Activated CD4-positive, alpha-beta T cell treated with anti-CD3 and anti-CD28 coated beads, Interleukin-2, amount 50 U/mL, for 1 hour (primary cell): ENCODE data around the gene RNF213.
"Not testable (repeated sequence)": the region's sequence is repeated elsewhere in the genome, so short reads cannot be mapped to it uniquely, and the experiment has no call there.

Experiments
- DNase-seq: peaks from one replicate; pipeline ENCODE4 v3.0.0-alpha.2; 2020

The RNF213 gene

DNA sequence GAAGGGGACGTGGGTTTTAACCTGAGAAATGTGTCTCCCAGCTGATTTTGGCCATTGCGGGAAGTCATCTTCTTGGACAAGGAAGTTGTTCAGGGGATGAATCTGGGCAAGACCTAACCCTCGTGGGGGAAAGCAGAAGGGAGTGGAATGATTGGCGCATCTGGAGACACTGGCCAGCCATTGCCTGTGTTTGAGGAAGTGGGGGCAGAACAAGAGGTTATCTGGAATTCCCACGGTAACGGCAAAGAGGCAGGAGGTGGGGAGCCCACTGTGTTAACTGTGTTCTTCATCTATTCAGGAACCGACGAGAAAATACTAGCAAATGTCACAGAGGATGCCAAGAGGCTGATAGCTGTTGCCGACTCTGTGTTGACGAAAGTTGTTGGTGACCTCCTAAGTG lies 66.9 kb downstream of the RNF213 start:
- no peak for DNase-seq

DNA sequence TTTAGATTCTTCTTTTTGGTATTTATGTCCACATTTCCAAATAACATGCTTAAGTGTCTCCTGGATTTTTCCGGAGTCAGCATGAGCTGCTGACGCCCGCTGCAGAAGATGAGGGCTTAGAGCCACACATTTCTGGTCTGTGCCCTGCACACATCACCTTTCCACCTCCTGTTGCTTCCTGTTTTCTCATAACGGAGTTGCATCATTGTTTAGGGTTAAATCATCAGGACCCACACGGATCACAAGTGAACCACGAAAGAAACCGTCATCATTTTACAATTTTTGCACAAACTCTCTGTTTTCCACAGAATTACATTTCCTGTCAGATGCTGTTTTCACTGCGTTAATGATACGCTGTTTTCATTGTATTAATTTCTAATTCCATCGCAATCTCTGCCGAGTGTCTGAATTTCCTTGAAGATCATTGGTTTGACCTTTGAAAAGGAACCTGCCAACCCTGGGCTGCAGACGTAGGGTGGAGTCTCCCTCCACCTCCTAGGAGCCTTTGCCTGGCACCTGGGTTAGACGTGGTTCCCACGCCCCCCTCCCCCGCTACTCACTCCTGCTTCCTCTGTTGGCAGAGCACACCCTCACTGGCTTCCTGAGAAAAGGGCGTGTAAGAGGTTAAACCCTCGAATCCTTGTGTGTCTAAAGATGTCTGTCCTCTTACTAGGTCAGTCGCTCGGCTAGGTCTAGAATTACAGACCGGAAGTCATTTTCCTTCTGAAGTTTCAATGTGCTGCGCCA lies 68.2 kb downstream of the RNF213 start:
- DNase-seq: no peak

DNA sequence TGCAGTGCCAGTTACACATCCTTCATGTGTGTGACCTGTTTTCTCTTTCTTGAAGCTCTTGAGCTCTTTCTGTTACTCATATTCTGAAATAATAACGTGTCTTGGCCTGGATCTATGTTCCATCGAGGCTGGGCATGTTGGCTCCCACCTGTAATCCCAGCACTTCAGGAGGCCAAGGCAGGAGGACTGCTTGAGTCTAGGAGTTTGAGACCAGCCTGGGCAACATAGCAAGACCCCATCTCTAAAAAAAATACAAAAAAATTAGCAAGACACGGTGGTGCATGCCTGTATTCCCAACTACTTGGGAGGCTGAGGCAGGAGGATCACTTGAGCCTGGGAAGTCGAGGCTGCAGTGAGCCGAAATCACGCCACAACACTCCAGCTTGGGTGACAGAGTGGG lies 68.8 kb downstream of the RNF213 start:
- not testable (repeated sequence) for DNase-seq

DNA sequence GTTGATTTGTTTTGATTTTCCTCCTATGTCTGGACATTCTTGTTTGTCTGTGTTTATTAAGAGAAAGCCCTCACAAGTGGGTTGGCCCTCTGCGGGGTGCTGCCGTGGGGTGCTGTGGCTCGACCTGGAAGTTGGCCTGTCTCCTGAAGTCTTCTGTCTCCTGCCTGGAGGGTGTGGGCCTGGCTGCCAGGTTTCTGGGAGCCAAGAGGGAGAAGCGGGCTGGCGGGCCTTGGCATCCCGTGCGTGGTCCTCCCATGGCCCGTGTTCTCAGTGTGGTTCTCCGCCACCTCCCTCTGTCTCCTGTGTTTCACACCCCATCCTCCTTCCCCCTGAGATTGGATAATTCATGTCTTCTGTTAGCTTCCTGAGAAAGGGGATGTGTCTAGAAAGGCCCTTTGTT lies 69.6 kb downstream of the RNF213 start:
- DNase-seq: no peak

DNA sequence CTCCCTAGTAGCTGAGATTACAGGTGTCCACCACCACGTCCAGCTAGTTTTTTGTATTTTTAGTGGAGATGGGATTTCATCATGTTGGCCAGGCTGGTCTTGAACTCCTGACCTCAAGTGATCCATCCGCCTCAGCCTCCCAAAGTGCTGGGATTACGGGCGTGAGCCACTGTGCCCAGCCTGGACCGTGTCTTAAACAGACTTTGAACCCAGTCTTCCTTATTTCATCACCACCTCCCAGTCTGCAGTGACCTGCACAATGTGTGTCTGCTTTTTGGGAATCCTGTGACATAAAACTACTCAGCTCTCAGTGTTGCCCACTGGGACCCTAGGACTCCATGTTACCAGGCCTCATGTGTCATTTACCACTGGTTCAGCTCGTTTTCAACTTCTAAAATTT lies 70.3 kb downstream of the RNF213 start:
- not testable (repeated sequence) for DNase-seq

DNA sequence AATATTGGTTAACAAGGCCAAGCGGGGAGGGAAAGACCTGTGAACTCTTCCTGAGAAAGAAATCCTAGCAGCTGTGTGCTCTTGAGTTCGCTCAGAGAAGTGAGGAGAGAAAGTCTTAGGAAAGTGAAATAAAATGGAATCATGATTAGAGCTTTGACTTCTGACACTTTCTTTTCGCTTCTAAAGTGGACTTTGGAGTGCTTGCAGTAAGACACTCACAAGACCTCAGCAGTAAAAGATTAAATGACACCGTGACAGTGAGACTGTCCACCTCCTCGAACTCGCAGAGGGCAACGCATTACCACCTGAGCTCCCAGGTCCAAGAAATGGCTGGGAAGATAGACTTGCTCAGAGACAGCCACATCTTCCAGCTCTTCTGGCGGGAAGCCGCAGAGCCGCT lies 71.2 kb downstream of the RNF213 start:
- no peak for DNase-seq

DNA sequence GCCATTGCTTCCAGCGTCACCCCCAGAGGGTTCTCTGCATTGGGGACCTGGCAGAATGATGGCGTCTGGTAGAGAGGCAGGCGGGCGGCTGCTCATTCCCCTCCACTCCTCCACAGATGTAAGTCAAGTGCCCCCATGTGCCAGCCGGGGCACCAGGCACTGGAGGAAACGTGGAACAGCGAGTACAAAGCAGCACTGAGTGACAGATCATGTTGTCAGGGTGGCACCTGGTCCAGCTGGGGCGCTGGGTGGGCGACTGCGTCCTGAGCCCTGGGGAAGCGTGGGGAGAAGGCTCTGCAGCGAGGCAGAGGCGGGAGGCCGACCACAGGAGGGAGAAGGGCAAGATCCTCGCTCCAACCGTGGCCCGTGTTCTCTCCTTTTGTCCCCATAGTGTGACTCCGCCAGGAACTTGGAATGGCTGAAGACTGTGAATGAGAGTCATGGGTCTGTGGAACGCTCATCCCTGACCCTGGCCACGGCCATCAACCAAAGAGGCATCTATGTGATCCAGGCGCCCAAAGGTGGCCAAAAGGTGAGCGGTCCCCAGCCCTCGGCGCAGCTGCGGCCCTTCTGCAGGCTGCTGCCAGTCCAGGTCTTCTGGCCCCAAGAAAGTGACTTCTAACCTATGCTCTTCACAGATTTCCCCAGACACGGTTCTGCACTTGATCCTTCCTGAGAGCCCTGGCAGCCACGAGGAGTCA lies 76.7 kb downstream of the RNF213 start:
- no peak for DNase-seq

DNA sequence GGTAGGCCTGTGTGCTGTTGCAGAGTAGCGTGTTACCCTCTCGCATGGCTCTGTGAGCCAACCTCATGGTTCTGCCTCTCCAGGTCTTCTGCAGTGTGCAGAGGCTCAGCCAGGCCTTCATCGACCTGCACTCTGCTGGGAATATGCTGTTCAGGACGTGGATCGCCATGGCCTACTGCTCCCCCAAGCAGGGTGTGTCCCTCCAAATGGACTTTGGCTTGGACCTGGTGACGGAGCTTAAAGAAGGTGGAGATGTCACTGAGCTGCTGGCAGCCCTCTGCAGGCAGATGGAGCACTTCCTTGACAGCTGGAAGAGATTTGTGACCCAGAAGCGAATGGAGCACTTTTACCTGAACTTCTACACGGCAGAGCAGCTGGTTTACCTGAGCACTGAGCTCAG lies 78.5 kb downstream of the RNF213 start:
- no peak for DNase-seq

DNA sequence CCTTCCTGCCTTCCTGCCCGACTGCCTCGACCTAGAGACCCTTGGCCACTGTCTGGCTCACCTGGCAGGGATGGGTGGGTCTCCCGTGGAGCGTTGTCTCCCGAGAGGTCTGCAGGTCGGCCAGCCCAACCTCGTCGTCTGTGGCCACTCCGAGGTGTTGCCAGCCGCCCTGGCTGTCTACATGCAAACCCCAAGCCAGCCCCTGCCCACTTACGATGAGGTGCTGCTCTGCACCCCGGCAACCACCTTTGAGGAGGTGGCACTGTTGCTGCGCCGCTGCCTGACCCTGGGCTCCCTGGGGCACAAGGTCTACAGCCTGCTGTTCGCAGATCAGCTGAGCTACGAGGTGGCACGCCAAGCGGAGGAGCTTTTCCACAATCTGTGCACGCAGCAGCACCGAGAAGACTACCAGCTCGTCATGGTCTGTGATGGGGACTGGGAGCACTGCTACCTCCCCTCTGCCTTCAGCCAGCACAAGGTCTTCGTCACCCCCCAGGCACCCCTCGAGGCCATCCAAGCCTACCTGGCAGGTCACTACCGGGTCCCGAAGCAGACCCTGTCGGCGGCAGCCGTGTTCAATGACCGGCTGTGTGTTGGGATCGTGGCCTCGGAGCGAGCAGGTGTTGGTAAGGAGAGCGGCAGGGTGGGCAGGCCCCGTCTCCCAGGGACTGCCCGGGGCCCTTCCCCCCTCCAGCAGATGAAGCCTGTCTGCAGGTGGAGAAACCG lies 79.2 kb downstream of the RNF213 start:
- no peak for DNase-seq

DNA sequence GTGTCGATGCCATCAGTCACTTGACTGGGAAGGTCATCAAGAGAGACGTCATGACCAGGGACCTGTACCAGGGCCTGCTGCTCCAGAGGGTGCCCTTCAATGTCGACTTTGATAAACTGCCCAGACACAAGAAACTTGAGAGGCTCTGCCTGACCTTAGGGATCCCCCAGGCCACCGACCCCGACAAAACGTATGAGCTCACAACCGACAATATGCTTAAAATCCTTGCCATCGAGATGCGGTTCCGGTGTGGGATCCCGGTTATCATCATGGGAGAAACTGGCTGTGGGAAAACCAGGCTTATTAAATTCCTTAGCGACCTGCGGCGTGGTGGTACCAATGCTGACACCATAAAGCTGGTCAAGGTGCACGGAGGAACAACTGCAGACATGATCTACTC lies 84.7 kb downstream of the RNF213 start:
- DNase-seq: no peak

DNA sequence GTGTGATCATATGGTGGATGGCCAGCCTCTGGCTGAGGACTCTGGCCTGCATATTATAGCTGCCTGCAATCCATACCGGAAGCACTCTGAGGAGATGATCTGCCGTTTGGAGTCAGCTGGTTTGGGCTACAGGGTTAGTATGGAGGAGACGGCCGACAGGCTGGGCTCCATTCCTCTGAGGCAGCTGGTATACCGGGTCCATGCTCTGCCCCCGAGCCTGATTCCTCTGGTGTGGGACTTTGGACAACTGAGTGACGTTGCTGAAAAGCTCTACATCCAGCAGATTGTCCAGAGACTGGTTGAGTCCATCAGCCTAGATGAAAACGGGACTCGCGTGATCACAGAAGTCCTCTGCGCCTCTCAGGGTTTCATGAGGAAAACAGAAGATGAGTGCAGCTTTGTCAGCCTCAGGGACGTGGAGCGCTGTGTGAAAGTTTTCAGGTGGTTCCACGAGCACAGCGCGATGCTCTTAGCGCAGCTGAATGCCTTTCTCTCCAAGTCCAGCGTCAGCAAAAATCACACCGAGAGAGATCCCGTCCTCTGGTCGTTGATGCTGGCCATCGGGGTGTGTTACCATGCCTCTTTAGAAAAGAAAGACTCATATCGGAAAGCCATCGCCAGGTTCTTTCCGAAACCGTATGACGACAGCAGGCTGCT lies 85.3 kb downstream of the RNF213 start:
- DNase-seq: no peak

DNA sequence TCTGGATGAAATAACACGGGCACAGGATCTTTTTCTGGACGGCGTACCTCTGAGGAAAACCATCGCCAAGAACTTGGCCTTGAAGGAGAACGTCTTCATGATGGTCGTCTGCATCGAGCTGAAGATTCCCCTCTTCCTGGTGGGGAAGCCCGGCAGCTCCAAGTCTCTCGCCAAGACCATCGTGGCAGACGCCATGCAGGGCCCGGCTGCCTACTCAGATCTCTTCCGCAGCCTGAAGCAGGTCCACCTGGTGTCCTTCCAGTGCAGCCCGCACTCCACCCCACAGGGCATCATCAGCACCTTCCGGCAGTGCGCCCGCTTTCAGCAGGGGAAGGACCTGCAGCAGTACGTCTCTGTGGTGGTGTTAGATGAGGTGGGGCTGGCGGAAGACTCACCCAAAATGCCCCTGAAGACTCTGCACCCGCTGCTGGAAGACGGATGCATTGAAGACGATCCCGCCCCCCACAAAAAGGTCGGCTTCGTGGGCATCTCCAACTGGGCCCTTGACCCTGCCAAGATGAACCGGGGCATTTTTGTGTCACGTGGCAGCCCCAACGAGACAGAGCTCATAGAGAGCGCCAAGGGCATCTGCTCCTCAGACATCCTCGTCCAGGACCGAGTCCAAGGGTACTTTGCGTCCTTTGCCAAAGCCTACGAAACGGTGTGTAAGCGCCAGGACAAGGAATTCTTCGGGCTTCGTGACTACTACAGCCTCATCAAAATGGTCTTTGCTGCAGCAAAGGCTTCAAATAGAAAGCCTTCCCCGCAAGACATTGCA lies 86.0 kb downstream of the RNF213 start:
- DNase-seq: no peak

DNA sequence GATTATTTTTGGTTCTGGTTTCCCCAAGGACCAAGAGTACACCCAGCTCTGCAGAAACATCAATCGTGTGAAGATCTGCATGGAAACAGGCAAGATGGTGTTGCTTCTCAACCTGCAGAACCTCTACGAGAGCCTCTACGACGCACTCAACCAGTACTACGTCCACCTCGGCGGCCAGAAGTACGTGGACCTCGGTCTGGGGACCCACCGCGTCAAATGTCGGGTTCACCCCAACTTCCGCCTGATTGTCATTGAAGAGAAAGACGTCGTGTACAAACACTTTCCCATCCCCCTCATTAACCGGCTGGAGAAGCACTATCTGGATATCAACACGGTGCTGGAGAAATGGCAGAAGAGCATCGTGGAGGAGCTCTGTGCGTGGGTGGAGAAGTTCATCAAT lies 86.9 kb downstream of the RNF213 start:
- DNase-seq: no peak

DNA sequence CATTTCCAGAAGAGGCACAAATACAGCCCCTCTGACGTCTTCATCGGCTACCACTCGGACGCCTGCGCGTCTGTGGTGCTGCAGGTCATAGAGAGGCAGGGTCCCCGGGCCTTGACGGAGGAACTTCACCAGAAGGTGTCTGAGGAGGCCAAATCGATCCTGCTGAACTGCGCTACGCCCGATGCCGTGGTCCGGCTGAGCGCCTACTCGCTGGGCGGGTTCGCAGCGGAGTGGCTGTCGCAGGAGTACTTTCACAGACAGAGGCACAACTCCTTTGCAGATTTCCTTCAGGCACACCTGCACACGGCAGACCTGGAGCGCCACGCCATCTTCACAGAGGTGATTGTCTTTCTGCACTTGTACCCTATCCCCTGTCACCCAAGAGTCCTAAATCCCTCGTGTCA lies 87.3 kb downstream of the RNF213 start:
- no peak for DNase-seq

DNA sequence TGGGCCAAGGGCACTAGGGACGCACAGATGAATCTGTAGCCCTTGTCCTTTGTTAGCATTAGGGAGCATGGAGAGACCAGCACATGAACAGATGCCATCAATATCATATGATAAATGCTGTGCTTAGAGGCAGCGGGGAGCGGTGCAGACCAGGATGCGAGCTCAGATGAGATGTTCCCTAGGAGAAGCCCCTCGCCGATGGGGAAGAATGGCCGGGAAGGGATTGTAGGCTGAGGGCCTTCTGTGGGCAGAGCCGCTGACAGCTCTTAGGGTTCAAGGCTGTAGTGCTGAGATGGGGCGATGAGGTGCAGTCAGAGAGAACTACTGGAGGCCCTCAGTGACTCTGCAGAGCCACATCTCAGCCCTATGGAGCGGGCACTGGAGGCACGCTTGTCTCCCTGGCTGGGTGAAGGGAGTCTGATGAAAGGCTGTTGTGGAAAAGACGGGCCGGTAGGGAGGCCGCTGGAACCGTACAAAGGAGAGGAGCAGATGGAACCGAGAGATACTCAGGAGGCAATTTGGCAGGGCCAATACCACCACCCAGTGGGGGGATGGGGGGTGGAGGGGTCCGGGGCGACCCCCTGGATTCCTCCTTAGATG lies 88.0 kb downstream of the RNF213 start:
- no peak for DNase-seq

DNA sequence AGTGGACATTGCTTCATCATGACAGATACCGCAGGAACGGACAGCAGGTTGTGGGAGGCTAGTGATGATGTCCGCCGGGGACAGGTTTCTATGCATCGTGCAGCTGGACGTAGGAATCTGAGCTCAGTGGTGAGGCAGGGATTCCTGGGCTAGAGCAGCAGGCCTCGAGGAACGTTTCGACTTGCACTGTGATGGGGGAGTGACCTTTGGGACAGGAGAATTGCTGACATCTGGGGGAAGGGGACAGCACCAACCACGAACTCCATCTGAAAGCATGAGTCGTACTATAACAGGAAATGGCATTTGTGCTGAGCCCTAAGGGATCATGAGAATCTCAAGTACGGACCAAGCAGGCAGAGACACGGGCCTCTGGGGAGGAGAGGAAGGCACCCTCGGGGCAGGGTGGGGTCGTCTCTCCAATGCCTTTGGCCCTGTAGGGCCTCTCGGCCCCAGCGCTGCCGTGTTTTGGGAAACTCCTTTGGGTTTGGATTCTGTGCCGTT lies 88.5 kb downstream of the RNF213 start:
- no peak for DNase-seq

DNA sequence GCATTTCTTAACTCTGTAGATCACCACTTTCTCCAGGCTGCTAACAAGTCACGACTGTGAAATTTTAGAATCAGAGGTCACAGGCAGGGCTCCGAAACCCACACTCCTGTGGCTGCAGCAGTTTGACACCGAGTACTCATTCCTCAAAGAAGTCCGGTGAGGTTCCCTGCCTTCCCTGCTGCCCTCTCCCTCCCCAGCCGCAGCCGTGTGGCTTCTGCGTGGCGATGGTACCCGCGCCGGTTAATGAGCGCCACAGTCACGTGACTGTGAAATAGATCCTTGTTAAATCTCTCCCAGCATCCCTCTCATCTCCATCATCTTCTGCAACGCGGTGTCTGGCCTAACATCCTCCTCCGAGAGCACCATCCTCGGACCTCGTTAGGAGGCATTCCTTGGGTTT lies 89.1 kb downstream of the RNF213 start:
- DNase-seq: no peak

DNA sequence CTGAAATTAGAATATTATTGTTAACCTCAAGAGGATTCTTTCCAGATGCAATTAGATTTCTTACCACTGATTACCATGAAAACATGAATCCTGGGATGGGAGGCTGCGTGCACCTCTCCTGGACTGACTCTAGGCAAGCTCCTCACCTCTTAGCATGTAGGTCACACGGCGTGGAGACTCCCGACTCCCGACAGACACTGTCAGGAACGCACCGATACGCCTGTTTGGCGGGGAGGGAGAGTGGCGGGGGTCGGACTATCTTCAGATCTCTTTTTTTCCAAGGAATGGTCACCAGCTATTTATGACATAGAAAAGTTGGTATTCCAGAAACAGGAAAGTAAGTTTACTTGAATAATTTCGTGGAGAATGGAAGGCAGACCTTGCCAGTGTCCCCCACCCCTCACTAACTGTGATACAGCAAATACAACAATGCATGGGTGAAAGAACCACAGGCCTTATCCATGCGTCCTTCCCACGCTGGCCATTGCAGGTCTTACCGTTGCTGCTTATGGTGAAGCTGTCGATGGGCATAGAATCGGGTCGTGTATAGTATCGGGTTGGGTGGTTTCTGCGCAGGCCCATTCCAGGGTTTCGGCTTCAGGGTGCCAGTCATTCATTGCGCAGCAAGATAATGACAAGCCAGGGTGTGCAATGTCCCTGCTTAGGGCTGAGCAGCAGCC lies 91.7 kb downstream of the RNF213 start:
- no peak for DNase-seq

DNA sequence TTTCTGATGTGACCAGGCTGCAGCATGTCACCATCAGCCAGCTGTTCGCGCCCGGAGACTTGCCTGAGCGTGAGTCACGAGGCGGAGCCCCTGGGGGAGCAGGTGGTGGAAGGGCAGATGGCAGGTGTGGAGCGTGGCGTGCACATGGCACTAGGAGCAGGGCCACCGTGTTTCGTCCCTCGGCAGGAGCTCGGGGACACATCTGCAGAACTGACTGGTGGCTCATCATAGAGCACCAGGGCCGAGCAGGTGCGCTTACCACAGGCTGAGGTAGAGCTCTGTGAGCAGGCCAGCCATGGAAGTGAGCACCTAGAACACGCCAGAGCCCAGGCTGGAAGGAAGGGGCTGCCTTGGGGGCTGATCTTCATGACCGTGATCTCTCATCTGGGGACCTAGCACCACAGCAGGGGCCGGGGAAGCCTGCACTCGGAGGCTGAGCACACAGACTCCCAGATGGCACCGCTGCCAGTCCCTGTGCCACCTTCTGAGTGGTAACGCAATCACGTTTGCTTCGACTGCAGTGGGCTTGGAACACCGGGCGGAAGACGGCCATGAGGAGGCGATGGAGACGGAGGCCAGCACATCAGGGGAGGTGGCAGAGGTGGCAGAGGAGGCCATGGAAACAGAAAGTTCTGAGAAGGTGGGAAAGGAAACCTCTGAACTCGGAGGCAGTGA lies 92.5 kb downstream of the RNF213 start:
- DNase-seq: no peak

DNA sequence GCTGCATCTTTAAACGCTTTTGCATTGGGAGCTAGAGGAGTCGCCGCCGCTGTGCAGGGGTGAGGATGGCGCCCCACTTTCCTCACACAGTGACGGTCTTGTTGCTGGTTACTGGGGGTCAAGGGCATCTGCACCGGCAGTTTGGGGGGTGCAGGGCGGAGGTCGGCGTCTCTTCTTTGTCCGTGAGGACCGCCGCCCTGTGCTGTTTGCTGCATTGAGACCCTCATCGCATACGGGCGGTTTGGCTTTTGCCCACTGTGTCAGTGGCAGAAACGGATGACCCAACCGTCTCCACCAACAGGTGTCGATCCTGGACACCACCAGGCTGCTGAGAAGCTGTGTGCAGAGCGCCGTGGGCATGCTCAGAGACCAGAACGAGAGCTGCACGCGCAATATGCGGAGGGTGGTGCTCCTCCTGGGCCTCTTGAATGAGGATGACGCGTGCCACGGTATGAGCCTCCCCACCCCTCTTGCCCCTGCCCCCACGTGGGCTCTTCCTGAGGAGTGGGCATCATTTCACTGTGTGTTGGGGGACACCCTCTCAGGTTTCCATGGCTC lies 93.1 kb downstream of the RNF213 start:
- no peak for DNase-seq

DNA sequence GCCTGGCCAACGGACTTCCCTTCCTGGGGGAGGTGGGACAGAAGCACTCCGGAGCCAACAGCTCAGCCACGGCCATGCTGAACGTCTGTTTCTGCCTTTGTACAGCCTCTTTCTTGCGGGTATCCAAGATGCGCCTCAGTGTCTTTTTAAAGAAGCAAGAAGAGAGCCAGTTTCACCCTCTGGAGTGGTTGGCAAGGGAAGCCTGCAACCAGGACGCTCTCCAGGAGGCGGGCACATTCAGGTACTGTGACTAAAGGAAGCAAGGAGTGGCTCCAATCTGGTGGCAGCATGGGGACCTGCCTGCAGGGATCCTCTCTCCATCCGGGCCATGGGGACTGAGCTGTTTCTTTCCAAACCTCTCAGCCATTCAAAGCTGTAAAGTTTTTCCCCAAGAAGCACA lies 93.7 kb downstream of the RNF213 start:
- no peak for DNase-seq
